B cell (primary cell): ENCODE measurements around the gene GRK5. TPM values are rescaled to one million over a fixed set of nuclear protein-coding genes. Genes with fewer than 3 reads are reported as not detected.
"Not testable (repeated sequence)": the region's sequence is repeated elsewhere in the genome, so short reads cannot be mapped to it uniquely, and the experiment has no call there.

Source experiments
- ATAC-seq: fragments of 200-7000 bp; cut with Tn5 transposase; one replicate; pipeline ENCODE4 v1.10.0; 2021; ENCODE audit warnings: low read depth, mild to moderate bottlenecking, moderate number of reproducible peaks, moderate library complexity
- CTCF ChIA-PET: fragments of 350-600 bp; sonication (Branson Sonifier 250); formaldehyde crosslinking; loops from one replicate; lab custom pipeline; 2021; ENCODE audit warnings: antibody characterized with exemption, inconsistent platforms; lab: Charles Lee
- POLR2A ChIA-PET: fragments of 350-600 bp; sonication (Branson Sonifier 250); formaldehyde crosslinking; loops from one replicate; lab custom pipeline; 2021; ENCODE audit warnings: antibody characterized with exemption; lab: Charles Lee
- DNase-seq: peaks from one replicate; pipeline ENCODE4 v3.0.0; 2013
- H2AFZ ChIP-seq: 2 replicates; pipeline ENCODE4 v1.6.1; 2012; ENCODE audit warnings: mild to moderate bottlenecking, low read depth, low read length; ENCODE audit not compliant: insufficient read depth, poor library complexity, severe bottlenecking
- H3K27ac ChIP-seq, 2 donors: 1 replicate in 1 of 2; 2 replicates in 1 of 2; pipeline ENCODE4 v1.5.1; 2012 to 2013; ENCODE audit warnings: low read length in 2 of 2, mild to moderate bottlenecking in 2 of 2, moderate library complexity in 1 of 2
- H3K27me3 ChIP-seq, 4 experiments: fragments of 200-600 bp in 1 of 4; sonication (generic) in 1 of 4; replicated peaks in 1 of 4; 1 replicate in 2 of 4; 2 replicates in 2 of 4; pipeline versions ENCODE4 v1.6.1 to v1.7.0; 2013 to 2016; ENCODE audit warnings: low read length in 3 of 4, mild to moderate bottlenecking in 2 of 4, mixed read lengths in 1 of 4, moderate library complexity in 1 of 4; ENCODE audit not compliant: insufficient read depth in 4 of 4, control insufficient read depth in 3 of 4; ENCODE audit errors: control extremely low read depth in 1 of 4
- H3K36me3 ChIP-seq, 2 experiments: replicated peaks in 1 of 2; 1 replicate in 1 of 2; 2 replicates in 1 of 2; pipeline versions ENCODE4 v1.6.1 to v1.7.1; 2013; ENCODE audit warnings: low read length in 1 of 2; ENCODE audit not compliant: insufficient read depth in 2 of 2, control insufficient read depth in 1 of 2; ENCODE audit errors: control extremely low read depth in 1 of 2, extremely low read depth in 1 of 2
- H3K4me1 ChIP-seq, 2 donors: fragments of 200-600 bp in 1 of 2; sonication (generic) in 1 of 2; 1 replicate in 1 of 2; 2 replicates in 1 of 2; pipeline versions ENCODE4 v1.5.1 to v1.6.1; 2013 to 2017; ENCODE audit warnings: low read length in 2 of 2; ENCODE audit not compliant: control insufficient read depth in 2 of 2, insufficient read depth in 2 of 2
- H3K4me2 ChIP-seq: replicated peaks from 2 replicates; pipeline ENCODE3; 2012; ENCODE audit warnings: mild to moderate bottlenecking, low read depth, low read length; ENCODE audit not compliant: poor library complexity, severe bottlenecking
- H3K4me3 ChIP-seq, 5 experiments: fragments of 200-600 bp in 1 of 5; sonication (generic) in 1 of 5; 1 replicate in 3 of 5; 2 replicates in 2 of 5; pipeline versions ENCODE4 v1.5.1 to v1.7.0; 2011 to 2016; ENCODE audit warnings: low read length in 4 of 5, mild to moderate bottlenecking in 4 of 5, low read depth in 2 of 5, control low read depth in 1 of 5, moderate library complexity in 1 of 5; ENCODE audit not compliant: insufficient read depth in 1 of 5; ENCODE audit errors: control extremely low read depth in 1 of 5, extremely low read depth in 1 of 5
- H3K79me2 ChIP-seq: fragments of 200-600 bp; sonication (generic); one replicate; pipeline ENCODE4 v1.6.0; 2016; ENCODE audit warnings: low read length; ENCODE audit not compliant: control insufficient read depth, insufficient read depth
- H3K9ac ChIP-seq: fragments of 200-600 bp; sonication (generic); 2 replicates; pipeline ENCODE4 v1.6.1; 2017; ENCODE audit warnings: mild to moderate bottlenecking, low read length, moderate library complexity
- H3K9me3 ChIP-seq, 3 donors: one replicate each; pipeline versions ENCODE4 v1.6.1 to v1.7.1; 2013; ENCODE audit warnings: low read length in 2 of 3; ENCODE audit not compliant: control insufficient read depth in 2 of 3, insufficient read depth in 1 of 3; ENCODE audit errors: control extremely low read depth in 1 of 3
- H4K20me1 ChIP-seq: 2 replicates; pipeline ENCODE4 v1.6.0; 2012; ENCODE audit warnings: mild to moderate bottlenecking, low read length; ENCODE audit not compliant: insufficient read depth, control insufficient read depth, poor library complexity, severe bottlenecking
- H3K27ac Mint-ChIP-seq: one replicate; pipeline ENCODE4 v1.8.0; 2021; ENCODE audit warnings: mixed read lengths
- H3K27me3 Mint-ChIP-seq: one replicate; pipeline ENCODE4 v1.8.0; 2021; ENCODE audit warnings: mixed read lengths
- H3K4me1 Mint-ChIP-seq: one replicate; pipeline ENCODE4 v1.8.0; 2021; ENCODE audit warnings: mixed read lengths
- H3K4me3 Mint-ChIP-seq: one replicate; pipeline ENCODE4 v1.8.0; 2021; ENCODE audit warnings: mixed read lengths
- H3K9me3 Mint-ChIP-seq: one replicate; pipeline ENCODE4 v1.8.0; 2022; ENCODE audit warnings: mixed read lengths; ENCODE audit not compliant: insufficient read depth
- EZH2 ChIP-seq: IDR thresholded peaks from 2 replicates; pipeline ENCODE4 v1.6.1; 2012; ENCODE audit warnings: borderline replicate concordance, low read depth, mild to moderate bottlenecking, moderate library complexity, low read length; ENCODE audit not compliant: insufficient read depth, poor library complexity, severe bottlenecking
- WGBS: methylation state at CpG from one replicate; pipeline ENCODE4 v1.1.5; 2013; ENCODE audit warnings: missing lambda C conversion rate; ENCODE audit not compliant: insufficient coverage; 5-methylcytosine and 5-hydroxymethylcytosine counted together
- intact Hi-C: fragments of 100-400 bp; cut with micrococcal nuclease; formaldehyde crosslinking; loops from one replicate; pipeline ENCODE4 v1.10.0; 2022
- polyA plus RNA-seq: library from polyadenylated mRNA; depleted of rRNA; stranded (reverse); fragments of >200 nt; gene quantifications from 2 replicates; pipeline ENCODE4 v1.2.3, GENCODE V29; 2012
- total RNA-seq, 2 donors: library from RNA; stranded (reverse); fragments of 120-200 nt in 1 of 2; gene quantifications; 1 replicate in 1 of 2; 2 replicates in 1 of 2; pipeline versions ENCODE4 v1.2.3 to v1.2.4, GENCODE V29; 2013 to 2022
- TF ChIP-seq, protein P1 (sequence below): fragments of 200-600 bp; IDR thresholded peaks from one replicate; pipeline ENCODE4 v1.8.0; 2022; ENCODE audit warnings: antibody characterized with exemption, mild to moderate bottlenecking

Gene GRK5
- total and polyA plus RNA-seq, 2 donors (not counting 1 experiment from before 2014, with no cell fraction given): 21.9 to 54.8 TPM

DNA sequence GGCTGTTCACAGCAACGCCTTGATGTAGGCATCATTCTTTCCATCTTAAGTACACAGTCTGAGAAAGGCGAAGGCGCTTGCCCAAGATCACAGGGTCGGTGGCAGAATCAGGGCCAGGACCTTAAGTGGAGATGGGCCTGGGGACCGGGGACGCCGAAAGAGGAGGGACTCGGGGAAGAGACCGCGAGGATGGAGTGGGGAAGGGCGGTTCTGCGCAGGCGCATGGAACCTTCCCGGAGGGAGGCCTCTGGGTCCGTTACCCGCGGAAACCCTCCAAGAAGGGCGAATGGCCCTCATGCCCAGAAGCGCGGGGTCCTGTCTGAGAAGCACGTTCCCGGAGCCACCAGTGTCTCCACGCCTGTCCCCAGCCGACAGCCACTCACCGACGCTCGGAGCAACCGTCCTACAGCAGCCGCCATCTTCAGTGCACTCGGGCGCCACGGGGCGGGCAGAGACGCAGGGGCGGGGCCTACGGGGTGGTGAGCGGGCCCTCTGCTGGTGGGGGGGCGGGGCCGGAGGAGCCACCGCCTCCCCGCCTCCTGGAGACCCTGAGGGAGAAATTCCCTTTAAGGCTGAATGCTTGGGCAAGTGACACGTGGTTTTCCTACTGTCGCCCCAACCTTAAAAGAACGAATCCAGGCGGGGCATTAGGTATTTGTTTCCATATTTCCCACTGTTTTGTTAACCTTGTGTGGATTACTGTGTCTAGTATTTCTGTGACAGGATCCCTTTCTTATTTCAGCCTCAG lies 28.8 kb upstream of the GRK5 start, which contains the start of gene PRDX3:
TSS of gene PRDX3 (minus strand) at position 441 of the 748 bp plus-strand sequence. CDS start at position 419, 22 bp downstream.
- Histone ChIP-seq H4K20me1 (peaks cover 6% of the 10 kb centered on the region), H3K27ac (peak within 1 kb of the TSS; percentile 68 to 71), H3K9ac (peak within 1 kb of the TSS; percentile 88), H3K4me2 (peak within 1 kb of the TSS; percentile 77), H3K79me2 (peaks cover 43% of the 10 kb centered on the region), H3K27me3 (no peaks in the 10 kb centered on the region), H3K36me3 (peaks cover 3 to 8% of the 10 kb centered on the region in 2 experiments), H3K4me3 (peak within 1 kb of the TSS; percentile 88 to 98 (median 89)), H2AFZ (peak within 1 kb of the TSS; percentile 98), H3K4me1 (peaks cover 11 to 15% of the 10 kb centered on the region in 2 donors), H3K9me3 (no peaks in the 10 kb centered on the region)
- CTCF ChIA-PET: interaction anchor here (0.7 to 1.0 kb wide), 3 partner anchors 12 to 139 kb away, joined by 3 read pairs; no protein-coding TSS in a partner anchor
- ATAC-seq (peak; percentile 99), DNase-seq (peak; percentile 92)
- POLR2A ChIA-PET: no interaction called here
- intact Hi-C loops: loop anchor here (1.0 to 5.0 kb wide), 7 partner anchors 13 to 694 kb away; partner anchors contain the start of genes BAG3, EIF3A, MCMBP and SFXN4
- Mint-ChIP-seq H3K27me3 (no peaks in the 10 kb centered on the region), H3K27ac (peak within 1 kb of the TSS; percentile 90), H3K9me3 (no peaks in the 10 kb centered on the region), H3K4me1 (peaks cover 28% of the 10 kb centered on the region), H3K4me3 (peak within 1 kb of the TSS; percentile 94)
- under 1% methylated on average over 39 of the region's 45 CpGs for WGBS
- TF ChIP-seq, protein P1, sequence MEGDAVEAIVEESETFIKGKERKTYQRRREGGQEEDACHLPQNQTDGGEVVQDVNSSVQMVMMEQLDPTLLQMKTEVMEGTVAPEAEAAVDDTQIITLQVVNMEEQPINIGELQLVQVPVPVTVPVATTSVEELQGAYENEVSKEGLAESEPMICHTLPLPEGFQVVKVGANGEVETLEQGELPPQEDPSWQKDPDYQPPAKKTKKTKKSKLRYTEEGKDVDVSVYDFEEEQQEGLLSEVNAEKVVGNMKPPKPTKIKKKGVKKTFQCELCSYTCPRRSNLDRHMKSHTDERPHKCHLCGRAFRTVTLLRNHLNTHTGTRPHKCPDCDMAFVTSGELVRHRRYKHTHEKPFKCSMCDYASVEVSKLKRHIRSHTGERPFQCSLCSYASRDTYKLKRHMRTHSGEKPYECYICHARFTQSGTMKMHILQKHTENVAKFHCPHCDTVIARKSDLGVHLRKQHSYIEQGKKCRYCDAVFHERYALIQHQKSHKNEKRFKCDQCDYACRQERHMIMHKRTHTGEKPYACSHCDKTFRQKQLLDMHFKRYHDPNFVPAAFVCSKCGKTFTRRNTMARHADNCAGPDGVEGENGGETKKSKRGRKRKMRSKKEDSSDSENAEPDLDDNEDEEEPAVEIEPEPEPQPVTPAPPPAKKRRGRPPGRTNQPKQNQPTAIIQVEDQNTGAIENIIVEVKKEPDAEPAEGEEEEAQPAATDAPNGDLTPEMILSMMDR: peak; percentile 29
- no peak for TF ChIP-seq EZH2

DNA sequence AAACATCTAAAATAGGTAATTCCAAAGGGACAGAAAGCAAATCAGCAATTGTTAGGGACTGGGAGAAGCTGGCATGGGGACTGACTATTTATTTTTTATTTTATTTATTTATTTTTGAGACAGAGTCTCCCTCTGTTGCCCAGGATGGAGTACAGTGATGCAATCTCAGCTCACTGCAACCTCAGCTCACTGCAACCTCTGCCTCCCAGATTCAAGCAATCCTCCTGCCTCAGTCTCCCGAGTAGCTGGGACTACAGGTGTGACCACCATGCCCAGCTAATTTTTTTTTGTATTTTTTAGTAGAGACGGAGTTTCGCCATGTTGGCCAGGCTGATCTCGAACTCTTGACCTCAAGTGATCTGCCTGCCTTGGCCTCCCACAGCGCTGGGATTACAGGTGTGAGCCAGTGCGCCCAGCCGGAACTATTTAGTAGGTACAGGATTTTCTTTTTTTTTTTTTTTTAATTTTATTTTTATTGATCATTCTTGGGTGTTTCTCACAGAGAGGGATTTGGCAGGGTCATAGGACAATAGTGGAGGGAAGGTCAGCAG lies 26.4 kb upstream of the GRK5 start:
- WGBS: 100% methylated on average over 2 of the region's 7 CpGs
- H3K36me3 ChIP-seq, H4K20me1 ChIP-seq, H3K4me2 ChIP-seq, H3K9ac ChIP-seq, H2AFZ ChIP-seq, H3K27me3 Mint-ChIP-seq, H3K9me3 ChIP-seq, H3K27me3 ChIP-seq, H3K27ac Mint-ChIP-seq, H3K9me3 Mint-ChIP-seq, H3K4me3 ChIP-seq, intact Hi-C loops, H3K27ac ChIP-seq, H3K4me3 Mint-ChIP-seq, DNase-seq, ATAC-seq: not testable (repeated sequence)
- peaks cover 41% of the 10 kb centered on the region for H3K79me2 ChIP-seq
- CTCF ChIA-PET: interaction anchor here (0.7 to 1.1 kb wide), 5 partner anchors 13 to 237 kb away, joined by 4 to 6 read pairs (median 4); no protein-coding TSS in a partner anchor
- POLR2A ChIA-PET: interaction anchor here (0.8 kb wide), 1 partner anchor 9 kb away, joined by 4 read pairs; no protein-coding TSS in a partner anchor
- peaks cover 23% of the 10 kb centered on the region for H3K4me1 Mint-ChIP-seq
- H3K4me1 ChIP-seq: peaks cover 11 to 15% of the 10 kb centered on the region in 2 donors
